Activated CD8-positive, alpha-beta memory T cell treated with anti-CD3 and anti-CD28 coated beads, Interleukin-2, amount 50 U/mL, for 24 hours (primary cell): ENCODE measurements around the gene ZBTB38.

Source experiments
- DNase-seq: peaks from one replicate; pipeline ENCODE4 v3.0.0-alpha.2; 2020; ENCODE audit errors: extremely low read depth

The ZBTB38 gene

DNA sequence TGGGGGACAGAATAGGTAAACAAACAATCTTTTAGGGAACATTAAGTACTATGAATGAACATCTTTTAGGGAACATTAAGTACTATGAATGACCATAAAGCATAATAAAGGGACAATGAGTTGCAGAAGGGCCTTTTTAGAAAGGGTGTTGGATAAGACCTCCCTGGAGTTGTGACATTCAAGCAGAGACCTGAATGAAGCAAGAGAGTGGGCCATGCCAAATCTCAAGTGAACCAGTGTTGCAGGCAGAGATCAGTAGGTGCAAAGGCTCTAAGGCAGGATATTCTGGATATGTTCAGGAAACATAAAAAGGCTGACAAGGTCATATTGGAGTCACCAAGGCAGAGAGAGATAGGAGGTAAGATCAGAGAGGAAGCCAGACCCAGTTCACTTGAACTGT lies 29.4 kb upstream of the ZBTB38 start:
- DNase-seq: no peak

DNA sequence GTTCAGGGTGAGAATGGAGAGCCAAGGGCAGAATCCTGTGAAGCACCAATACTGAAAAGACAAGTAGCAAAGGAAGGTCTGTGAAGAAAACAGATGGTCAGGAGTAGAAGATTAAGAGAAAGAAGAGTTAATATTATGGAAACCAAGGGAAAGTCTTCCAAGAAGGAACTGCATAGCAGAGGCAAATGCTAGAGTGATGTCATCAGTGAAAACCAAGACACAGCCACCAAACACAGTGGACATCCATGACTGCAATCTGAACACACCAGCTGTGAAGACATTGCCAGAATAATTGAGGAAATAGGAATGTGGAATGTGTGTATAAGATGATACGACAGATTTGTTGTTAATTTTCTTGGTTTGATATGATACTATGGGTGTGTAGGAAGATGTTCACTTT lies 26.8 kb upstream of the ZBTB38 start:
- DNase-seq: no peak

DNA sequence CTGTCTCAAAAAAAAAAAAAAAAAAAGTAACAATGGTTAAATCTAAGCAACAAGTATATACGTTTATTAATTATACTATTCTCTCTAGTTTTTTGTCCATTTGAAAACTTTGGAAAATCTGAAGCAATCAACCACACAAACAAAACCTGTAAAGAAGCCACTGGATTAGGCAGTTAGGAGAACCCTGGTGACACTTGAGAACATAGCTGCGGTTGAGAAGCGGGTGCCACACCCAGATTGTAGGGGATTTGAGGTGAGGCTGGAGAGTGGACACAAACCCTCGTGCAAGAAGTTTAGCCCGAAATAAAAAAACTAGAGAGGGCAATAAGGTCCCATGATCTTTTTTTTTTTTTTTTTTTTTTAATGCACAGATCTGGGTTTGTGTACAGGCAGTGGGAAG lies 25.9 kb upstream of the ZBTB38 start:
- DNase-seq: no peak

DNA sequence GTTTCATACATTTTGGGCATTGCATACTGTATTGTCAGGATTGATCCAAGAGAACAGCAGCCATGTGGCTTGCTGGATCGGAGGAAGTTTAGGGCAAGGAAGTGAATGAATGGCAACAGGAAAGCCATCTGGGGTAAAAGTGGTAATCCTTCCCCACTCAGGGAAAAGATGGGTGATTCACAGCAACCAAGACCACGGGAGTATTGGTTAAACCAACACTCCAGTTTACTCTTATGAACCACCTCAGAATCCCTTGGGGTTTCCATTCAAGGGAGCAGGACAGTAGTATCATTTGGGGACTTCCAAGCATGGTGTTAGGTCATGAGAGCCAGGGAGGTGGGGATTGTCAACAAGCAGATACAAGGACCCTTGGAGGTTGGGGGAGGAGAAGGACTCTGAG lies 25.2 kb upstream of the ZBTB38 start:
- no peak for DNase-seq

DNA sequence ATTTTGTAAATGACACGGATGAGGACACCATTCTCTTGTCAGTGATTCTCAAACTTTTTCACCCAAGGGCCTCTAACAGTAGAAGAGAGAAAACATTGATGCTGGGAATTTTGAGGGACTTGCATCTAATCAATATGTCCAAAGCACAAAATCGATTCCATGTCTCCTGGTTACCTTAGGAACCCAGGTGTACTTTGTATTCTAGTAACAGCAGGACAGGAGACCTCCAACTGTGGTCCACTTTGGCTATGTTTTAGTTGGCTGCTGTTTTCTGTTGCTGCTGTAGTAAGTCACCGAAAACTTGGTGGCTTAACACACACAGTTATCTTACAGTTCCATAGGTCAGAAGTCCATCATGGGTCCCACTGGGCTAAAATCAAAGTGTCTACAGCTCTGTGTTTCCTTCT lies 24.4 kb upstream of the ZBTB38 start:
- no peak for DNase-seq

DNA sequence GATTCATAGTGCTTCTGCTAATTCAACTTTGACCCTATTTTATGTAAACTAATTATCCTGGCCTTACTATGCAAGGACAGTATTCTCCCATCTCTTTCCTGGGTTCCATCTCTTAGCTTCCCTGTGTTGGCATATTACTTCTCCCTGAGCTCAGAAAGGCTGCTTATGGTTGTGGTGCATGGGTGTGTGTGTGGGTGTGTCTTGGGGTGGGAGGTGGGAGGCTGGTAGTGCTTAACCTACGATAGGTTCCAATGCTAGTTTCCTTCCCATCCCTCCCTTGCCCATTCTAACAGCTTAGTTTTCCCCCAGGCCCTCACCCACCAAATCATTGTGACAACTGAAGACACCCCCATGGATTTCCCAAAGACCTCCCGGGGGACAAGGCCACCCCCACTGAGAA lies 22.8 kb upstream of the ZBTB38 start:
- DNase-seq: no peak

DNA sequence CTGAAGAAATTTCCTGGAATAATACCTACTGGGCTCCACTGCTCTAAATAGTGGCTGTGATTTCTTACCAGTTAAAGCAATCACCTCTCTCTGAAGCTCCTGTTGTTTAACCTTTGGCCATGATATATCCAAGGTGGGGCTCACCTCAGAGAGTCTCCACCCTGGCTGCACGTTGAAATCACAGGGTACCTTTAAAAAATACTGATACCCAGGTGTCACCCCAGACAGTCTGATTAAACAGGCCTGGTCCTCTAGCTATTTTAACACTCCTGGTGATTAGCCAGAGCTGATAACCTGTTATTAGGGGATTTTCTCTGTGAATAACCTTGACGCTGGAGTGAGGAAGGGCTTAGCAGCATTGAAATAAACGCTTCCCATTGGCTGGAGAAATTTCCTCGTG lies 22.3 kb upstream of the ZBTB38 start:
- DNase-seq: no peak

DNA sequence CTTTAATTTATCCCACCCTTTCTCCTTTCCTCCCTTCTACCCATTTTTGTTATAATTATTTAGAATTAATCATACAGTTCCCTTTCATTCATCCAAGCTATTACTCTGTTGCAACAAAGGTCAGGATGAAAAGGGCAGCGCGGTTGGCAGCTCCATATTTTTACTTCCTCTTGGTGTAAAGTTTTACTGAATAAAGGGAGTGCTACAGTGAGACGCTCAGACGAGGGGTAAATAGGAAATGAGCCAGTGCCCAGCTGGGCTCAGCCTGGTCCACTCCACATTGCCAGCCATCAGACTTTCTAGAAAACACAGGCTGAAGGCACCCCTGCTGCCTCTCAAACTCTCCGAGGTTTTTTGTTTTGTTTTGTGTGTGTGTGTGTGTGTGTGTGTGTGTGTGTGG lies 21.9 kb upstream of the ZBTB38 start:
- no peak for DNase-seq

DNA sequence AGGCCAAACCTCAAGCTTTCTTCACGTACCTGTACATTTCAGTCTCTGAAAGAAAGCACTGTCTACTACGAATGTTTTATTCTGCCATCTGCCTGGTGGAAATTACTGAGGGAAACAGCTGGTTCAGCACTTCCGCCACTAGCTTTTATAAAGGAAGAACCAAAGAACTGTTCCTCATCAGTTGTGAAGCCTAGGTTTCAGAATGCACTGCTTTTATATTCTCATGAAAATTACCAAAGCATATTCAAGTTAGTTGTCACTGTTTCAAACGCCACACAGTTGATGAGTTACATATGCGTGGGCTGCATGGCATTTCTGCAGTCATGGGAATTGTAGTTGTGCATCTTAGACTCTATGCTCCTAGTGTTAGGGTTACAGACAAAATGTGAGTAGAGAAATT lies 21.5 kb upstream of the ZBTB38 start:
- DNase-seq: no peak

DNA sequence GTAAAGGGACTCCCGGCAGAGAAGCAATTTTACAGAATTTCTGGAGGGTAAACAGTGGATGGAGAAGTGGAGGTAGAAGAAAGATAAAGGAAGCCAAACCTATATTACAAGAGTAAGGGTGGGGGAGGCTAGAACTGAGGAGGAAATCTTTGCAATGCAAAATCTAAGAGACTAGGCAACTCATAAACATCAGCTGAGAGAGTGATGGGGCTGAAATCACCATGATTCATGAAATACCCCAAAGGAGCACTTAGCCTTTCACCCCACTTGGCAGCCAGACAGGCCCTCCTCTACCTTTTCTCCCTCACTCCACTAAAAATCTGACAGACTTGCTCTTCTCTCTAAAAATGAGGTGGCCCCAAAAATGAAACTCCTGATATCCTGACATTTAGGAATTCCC lies 19.5 kb upstream of the ZBTB38 start:
- DNase-seq: no peak

DNA sequence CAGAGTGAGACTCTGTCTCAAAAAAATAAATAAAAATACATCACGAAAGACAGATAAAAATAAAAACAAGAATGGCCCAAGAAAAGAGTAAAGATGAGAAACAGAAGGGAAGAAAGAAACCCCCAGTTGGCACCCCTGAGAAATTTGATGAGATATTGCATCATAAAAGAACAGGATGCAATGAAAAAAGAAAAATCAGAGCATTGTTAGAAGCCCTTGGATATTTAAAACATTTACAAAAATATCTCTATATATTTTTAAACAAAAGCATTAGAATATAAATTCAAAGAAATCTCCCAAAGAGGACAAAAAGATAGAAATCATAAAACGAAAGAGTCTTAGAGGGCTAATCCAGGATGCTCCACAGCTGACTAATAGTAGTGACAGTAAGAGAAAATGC lies 18.6 kb upstream of the ZBTB38 start:
- no peak for DNase-seq

DNA sequence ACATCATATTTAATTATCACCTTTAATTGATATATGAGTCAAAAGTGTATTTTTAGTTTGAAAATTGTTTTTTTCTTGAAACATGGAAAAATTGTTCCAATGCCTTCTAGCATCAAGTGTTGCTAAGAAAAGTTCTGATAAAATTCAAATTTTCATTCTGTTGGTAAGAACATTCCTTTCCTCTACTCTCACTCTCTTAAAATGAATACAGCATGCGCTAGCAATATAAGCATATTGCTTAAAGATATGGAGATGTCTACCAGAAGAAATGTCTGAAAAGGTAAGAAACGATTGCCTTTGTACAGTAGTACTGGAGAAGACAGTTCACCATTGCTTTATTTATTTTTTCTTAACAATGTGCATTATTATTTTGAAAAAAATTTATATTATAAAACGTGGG lies 17.6 kb upstream of the ZBTB38 start:
- no peak for DNase-seq

DNA sequence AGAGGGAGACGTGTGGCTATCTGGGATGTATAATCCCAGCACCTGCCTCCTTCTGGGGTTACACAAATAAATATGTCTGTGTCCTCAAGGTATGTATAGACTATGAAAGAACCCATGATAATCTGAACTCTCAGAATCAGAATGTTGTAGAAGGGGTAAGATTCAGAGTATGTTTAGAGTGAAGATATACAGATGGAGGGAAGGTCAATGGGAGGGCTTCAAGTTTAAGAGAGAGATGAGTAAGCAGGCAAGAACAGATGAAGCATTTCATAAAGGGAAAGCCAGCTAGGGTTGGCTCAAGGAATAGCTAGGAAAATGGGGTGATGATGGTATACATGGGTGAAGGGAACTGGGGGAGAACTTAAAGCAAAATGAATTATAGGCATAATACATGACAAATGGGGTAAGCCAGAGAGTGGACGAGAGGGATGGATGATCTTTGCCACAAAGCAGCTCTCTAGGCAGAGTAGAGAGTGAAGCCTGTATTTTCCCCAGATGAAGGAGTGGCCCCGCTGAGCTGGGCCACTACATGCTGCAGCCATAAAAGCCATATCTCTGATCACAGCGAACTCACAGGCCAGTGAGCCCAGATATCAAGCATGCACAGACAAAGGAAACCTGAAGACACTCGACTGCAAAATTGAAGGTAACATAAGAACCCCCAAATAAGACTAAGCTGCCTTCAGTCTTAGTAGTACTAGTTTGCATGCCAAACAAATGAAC lies 15.9 kb upstream of the ZBTB38 start:
- no peak for DNase-seq

DNA sequence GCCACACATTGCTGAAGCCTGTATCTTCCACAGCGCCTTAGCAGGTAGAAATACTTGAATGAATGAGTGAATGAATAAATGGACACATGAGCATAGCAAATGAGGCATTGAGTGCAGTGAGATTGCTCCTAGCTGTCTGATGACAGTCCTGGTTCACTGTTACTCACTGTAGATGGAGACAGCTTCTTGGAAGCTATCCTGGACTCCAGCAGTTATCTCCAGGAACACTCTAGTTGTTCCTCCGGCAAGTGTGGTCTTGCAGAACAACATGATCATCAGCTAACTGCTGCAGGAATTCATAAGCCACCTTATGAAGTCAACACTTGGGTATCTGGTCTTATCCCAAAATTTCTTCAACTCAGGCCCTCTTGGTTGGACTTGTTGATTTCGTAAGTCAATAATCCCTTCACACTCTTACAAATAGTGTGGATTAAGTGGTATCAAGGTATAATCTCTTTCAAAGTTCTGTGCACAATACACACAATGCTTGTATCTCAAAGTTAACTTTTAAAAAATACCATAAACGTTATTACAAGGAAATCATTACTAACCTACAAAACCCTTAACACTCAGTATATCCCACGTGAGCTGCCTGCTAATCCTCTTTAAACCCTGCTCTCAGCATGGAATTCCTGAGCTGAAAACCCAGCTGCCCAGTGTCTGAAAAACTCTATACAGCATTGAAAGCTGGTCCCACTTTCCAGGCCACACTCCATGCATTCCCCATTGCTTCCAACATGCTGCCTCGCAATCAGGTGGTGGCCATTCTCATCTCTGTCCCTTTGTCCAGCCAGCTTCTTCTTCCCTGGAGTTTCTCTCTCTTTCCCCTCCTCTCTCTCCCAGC lies 14.4 kb upstream of the ZBTB38 start:
- no peak for DNase-seq

DNA sequence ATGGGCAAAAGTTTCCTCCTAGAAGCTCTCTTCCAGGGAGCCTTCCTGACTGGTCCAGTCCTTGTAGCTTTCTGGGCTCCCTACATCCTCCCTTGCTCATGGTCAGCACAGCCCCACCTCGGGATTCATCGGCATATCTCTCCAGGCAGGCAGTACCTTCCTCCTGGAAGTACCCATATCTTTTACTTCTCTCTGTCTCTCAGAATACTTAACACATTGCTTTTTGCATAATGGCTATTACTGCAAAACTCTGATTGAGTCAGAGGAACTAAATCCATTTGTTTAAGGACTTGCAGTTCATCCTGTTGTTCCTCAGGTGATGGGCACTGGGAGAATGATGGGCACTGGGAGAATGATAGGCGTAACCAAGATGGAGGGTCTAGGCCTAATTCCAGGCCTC lies 13.8 kb upstream of the ZBTB38 start:
- no peak for DNase-seq

DNA sequence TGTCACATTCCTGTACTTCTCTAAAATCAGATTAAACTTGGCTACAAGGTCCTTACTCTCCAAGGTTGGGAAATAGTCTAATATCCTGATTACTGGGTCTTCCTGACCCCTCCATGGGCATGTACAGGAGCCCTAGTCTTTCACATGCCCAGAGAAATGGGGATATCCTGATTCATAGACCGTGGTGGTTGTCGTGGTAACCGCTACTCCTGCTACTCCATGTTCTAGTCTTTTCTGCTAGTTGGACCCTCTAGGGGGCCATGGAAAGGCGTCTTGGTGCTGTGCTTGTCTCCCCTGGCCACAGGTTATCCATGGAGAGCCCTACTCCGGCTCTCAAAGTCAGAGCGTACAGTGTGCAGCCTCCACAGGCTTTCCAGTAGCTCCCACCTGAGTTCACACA lies 13.1 kb upstream of the ZBTB38 start:
- no peak for DNase-seq

DNA sequence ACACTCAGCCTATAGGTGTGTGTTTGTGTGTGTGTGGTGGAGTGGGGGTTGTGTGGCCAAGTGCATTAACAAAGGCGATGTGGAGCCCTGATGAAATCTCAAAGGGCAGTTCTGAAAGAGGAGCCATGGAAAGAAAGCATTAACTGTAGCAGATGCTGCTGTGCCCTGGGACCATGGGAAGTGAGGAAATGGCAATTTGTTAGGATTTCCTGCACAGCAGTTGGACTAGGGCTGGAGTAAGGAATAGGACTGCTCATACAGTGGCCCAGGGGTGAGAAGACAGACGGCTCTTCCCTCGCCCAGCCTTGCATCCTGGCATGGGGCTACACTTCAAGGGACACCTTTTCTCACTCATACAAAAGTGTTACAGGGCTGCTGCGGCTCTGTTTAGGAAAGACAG lies 12.3 kb upstream of the ZBTB38 start:
- DNase-seq: no peak

DNA sequence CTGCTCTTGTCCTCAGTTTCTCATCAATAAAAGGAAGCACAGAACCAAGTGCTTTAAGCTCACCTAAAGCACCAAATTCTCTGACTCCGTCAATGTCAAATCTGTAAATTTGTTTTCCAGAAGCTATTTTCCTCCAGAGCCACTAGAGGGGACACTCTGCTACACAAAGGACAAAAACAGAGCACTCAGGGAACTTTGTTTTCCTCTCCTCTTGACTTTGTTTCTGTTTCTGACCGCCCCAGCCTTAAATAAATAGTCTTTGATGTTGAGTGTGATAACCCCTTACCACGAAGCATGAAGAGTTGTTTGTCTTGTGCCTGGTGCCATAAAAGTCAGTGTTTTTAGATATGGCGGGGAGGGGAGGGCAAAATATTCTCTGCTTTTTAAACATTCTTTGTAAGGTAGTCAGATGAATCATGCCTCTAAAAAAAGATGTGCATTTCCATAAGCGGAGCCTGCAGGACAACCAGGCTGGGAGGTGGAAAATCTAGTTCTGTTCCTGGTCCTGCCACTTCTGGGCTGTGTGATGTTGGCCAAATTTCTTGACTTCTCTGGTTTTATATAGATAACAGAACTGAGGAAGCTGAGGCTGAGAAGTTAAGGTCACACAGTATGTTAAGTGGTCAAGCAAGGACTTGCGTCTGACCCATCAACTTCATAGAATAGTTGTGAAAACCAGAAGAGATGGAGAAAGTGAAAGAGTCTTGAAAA lies 7.3 kb upstream of the ZBTB38 start:
- no peak for DNase-seq

DNA sequence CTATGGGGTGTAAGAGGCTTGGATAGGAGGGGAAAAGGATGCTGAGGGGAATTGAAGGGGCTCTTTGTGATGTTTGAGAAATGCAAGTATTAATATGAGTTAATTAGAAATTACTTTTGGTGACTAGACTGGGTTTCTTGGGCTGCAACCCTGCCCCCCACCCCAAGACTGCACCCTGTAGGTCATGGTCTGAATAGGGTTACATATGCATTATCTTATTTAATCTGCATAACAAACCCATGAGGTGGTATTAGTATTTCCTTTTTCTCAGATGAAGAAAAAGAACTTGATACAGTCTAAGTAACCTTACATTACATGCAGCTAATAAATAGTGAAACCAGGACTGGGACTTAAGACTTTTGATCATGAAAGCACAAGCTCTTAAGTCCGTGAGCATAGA lies 5.6 kb upstream of the ZBTB38 start:
- DNase-seq: no peak

DNA sequence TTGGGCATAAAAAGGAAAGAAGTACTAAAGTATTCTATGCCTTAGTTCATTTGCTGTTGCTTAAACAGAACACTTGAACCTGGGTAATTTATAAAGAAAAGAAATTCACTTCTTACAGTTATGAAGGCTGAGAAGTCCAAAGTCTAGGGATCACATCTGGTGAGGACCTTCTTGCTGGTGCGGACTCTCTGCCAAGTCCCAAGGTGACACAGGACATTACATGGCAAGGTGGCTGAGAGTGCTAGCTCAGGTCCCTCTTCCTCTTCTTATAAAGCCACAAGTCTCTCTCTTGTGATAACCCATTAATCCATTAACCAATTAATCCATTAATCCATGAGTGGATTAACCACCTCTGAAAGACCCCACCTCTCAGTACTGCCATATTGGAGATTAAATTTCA lies 3.1 kb upstream of the ZBTB38 start:
- no peak for DNase-seq

DNA sequence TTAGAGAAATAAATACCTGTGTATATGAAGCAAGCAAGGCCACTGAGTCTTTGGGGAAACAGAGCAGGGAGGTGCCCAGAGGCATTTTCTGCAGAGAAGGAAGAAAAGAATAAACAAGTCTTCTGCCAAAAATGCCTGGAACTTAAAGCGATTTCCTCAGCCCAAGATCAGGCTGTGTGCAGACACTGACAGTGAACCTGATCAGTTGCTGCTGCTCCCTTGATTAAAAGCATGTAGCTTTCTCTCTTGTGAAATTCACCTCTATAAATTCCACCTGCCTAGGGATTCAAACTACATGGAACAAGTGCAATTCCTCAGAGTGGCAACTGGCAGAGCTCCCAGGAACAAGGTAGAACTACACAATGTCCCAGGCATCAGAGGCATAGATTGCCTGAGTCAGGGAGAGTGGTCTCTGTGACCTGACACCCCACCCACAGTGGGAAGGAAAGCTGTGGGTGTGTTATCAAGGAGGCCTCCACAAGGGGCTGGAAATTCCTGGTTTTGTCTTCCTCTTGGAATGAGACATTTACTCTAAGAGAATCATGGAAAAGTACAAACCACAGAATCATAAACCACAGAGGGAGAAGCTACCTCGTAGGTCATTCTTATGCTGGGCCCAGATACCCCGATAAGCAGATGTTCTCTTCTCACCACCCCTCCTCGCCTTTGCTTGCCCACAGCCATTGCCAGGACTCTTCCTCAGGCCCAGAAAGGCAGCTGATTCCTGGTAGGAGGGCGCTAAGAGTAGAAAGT lies 1.8 kb upstream of the ZBTB38 start:
- DNase-seq: no peak

DNA sequence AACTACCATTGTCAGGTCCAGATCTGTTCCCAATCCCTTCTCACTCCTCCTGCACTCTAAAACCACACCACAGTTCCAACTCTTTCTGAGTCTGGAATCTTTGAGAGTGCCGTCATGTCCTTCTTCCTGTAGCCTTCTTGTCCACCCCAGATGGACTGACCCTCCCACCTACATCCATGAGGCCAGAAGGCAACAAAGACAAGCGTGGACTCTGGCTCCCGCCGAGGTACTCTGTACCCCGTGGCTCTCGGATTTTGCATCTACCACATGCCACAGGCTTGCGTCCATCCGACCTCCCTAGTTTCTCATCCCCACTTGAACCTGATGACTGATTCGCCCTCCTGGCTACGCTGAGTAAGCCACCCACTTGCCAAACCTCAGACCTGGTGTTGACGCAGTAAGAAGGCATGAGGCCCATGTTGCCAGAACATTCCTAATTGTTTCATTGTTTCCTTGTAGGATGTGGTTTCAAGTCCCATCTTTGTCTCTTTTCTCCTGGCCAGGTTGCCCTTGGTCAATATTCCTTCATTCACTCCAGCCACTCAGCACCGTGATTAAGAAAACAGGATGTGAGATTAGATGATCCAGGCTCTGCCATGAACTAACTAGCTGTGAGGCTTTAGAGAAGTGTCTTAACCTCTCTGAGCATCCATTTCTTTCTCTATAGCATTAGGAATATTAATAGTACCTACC lies 1.1 kb upstream of the ZBTB38 start:
- no peak for DNase-seq
